ENCODE results near the gene GPR42. TPM values are rescaled to one million over a fixed set of nuclear protein-coding genes. Genes with fewer than 3 reads are reported as not detected.

The GPR42 gene
- total RNA-seq, 2 donors from 2014 or later, result not detected

DNA sequence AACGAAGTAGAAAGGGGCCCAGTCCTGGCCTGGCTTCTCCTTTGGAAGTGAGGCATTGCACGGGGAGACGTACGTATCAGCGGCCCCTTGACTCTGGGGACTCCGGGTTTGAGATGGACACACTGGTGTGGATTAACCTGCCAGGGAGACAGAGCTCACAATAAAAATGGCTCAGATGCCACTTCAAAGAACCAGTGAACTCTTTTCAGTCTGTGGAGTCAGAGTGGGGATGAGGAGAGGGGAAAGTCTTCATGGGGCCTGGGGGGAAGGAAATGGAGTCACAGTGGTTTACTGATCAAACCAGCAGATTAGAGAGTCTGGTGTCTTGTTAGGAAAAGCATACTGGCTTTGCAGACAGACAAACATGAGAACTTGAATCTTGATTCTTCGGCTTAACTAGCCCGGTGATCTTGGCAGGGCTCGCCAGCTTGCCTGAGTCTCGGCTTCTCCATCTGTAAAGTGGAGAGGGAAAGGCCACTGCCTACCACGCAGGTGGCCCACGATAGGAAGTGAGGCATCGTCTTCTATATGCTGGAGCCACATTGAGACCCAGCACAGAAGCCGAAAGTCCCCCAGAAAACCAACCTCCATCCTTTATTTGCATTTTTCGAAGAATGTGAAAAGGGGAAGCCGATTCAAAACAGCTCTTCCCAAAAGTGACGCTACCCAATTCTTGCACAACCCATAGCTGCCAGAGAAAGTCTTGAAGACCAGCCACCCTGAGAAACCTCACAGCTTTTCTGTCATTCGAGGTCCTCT, 23.5 kb upstream of the GPR42 start, which contains the start of gene FFAR1:
Gene FFAR1, plus strand, starts transcription at position 732 of the 759 bp plus-strand sequence. CDS start 3,650 bp downstream, outside the sequence.
- Histone ChIP-seq H3K27ac (no peak within 1 kb of the TSS), H3K9me3 (no peaks in the 10 kb centered on the region), H3K4me1 (no peaks in the 10 kb centered on the region), H3K27me3 (no peaks in the 10 kb centered on the region), H3K4me3 (no peak within 1 kb of the TSS), H3K36me3 (no peaks in the 10 kb centered on the region)
- TF ChIP-seq, protein P1, sequence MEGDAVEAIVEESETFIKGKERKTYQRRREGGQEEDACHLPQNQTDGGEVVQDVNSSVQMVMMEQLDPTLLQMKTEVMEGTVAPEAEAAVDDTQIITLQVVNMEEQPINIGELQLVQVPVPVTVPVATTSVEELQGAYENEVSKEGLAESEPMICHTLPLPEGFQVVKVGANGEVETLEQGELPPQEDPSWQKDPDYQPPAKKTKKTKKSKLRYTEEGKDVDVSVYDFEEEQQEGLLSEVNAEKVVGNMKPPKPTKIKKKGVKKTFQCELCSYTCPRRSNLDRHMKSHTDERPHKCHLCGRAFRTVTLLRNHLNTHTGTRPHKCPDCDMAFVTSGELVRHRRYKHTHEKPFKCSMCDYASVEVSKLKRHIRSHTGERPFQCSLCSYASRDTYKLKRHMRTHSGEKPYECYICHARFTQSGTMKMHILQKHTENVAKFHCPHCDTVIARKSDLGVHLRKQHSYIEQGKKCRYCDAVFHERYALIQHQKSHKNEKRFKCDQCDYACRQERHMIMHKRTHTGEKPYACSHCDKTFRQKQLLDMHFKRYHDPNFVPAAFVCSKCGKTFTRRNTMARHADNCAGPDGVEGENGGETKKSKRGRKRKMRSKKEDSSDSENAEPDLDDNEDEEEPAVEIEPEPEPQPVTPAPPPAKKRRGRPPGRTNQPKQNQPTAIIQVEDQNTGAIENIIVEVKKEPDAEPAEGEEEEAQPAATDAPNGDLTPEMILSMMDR (IDR thresholded peaks at IDR 0.05), result no peak
- DNase-seq (ENCODE audit: low spot score), result no peak

DNA sequence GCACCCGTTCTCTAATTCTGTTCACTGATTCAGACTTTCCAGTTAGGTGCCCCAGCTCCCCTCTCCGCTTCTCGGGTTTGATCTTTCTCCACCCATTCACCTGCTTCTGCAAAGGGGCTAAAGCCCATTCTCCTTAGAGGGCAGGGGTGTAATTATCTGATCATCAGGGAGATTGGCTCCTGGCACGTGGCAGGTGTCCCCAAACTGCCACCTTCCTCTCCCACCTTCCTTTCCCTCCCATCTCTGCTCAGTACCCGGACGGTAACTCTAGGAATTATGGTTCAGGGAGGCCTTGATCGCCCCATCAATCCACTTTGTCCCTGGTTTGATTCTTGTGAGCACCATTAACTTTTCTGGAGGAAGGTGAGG, 23.0 kb upstream of the GPR42 start:
- H3K27ac ChIP-seq, result no peak overlapping the region
- no peak overlapping the region for H3K4me3 ChIP-seq
- H3K4me1 ChIP-seq, result no peaks in the 10 kb centered on the region
- H3K36me3 ChIP-seq, result no peaks in the 10 kb centered on the region
- TF ChIP-seq, protein P1 (IDR thresholded peaks at IDR 0.05), result no peak
- no peaks in the 10 kb centered on the region for H3K9me3 ChIP-seq
- H3K27me3 ChIP-seq, result no peaks in the 10 kb centered on the region
- DNase-seq (ENCODE audit: low spot score), result no peak

DNA sequence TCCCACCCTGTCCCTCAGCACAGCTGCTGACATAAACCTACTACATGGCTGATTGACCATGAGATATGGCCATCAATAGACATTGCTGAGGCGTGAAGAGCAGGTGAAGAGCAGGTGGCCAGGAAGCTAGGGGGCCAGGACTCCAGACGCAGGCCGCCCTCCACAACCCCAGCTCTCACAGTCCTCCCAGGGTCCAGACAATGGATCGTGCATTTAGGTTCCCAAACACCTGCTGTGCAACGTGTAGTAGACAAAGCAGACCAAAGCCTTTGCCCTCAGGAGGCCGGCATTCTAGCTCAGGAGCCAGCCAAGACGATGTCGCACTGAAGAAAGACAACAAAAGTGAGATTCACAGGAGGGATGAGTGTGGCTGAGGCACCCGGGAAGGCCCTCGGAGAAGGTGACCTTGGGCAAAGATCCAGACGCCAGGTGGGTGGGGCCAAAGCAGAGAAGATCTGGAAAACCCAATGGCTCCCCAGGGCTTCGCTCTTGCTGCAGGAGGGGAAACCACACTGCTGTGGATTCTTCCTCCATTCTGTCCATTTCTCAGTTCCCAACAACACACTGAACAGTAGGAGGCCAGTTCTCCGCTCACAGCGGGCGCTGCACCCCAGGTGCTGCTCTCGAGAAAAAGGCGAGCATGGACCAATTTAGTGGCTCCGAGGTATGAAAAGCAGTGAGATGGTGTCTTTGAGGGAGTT, 21.8 kb upstream of the GPR42 start:
- Histone ChIP-seq H3K36me3 (no peaks in the 10 kb centered on the region), H3K27ac (no peak overlapping the region), H3K4me3 (no peak overlapping the region), H3K9me3 (no peaks in the 10 kb centered on the region), H3K4me1 (no peaks in the 10 kb centered on the region), H3K27me3 (no peaks in the 10 kb centered on the region)
- no peak for DNase-seq (ENCODE audit: low spot score)
- TF ChIP-seq, protein P1 (IDR thresholded peaks at IDR 0.05), result no peak

DNA sequence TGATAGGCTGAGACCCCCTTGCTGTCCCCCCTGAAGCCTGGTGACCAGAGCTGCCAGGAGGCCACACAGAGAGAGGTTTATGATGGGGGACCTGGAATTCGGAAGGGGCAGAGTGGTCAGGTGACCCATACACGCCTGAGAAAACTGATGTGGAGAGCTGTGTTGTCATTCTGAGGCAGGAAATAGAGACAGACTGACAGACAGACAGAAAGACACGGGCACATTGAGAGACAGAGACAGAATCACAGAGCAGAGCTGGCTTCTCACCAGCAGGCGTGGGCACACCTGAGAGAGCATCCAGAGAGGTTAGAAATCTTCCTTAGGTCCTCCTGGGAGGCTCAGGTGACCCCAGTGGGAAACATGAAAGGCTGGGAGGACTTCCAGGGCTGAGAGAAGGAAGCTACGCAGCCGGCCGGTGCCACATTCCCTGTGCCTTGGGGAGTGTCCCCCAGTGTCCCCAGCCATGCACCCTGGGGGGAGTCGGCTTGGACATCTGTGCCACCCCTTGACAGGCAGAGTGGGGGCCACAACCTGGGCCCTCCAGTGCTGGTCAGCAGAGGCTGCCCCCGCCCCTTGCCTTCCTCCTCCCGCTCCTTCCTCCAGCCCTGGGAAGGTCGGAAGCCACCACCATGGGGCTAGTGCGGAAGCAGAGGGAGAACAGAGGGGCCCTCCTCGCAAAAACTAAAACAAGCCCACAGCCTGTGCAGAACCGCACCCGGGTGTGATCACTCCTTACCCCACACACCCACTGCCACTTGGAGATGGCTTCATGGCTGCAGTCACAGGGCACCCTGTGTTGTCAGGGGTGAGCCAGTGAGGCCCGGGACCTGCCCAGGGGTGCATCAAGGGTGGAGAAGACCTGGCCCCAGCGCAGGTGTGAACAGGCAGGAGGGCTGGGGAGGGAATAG, 21.0 kb upstream of the GPR42 start:
- DNase-seq (ENCODE audit: low spot score), result no peak
- no peaks in the 10 kb centered on the region for H3K36me3 ChIP-seq
- H3K9me3 ChIP-seq, result no peaks in the 10 kb centered on the region
- H3K27me3 ChIP-seq, result no peaks in the 10 kb centered on the region
- H3K27ac ChIP-seq, result no peak overlapping the region
- TF ChIP-seq, protein P1 (IDR thresholded peaks at IDR 0.05), result no peak
- no peaks in the 10 kb centered on the region for H3K4me1 ChIP-seq
- H3K4me3 ChIP-seq, result no peak overlapping the region

DNA sequence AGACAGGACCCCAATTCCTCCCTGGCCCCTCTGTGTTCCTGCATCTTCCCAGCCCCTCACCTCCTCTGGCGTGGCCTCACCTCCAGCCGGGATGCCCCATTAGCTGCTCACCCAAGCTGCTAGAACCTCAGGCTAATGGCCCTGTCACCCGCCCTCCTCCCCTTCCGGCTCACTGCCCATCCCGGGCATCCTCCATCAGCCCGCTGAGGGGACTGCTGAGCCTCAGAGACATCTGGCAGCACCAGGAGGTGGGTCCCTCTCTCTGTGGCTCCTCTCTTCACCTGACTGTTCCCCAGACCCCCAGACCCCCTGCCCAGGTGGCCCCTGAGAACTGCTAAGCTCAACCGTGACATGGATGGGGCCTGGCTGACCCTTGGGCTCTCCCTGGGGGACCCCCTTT, 20.3 kb upstream of the GPR42 start:
- Histone ChIP-seq H3K4me3 (no peak overlapping the region), H3K36me3 (no peaks in the 10 kb centered on the region), H3K27me3 (no peaks in the 10 kb centered on the region), H3K27ac (no peak overlapping the region), H3K4me1 (no peaks in the 10 kb centered on the region), H3K9me3 (no peaks in the 10 kb centered on the region)
- TF ChIP-seq, protein P1 (IDR thresholded peaks at IDR 0.05), result no peak
- DNase-seq (ENCODE audit: low spot score), result no peak

Data from right atrium auricular region (tissue), 2 donors.